K562 (cell line): ENCODE results near the gene RIPK4. TPM values are rescaled to one million over a fixed set of nuclear protein-coding genes. Genes with fewer than 3 reads are reported as not detected.

Experiments
- ATAC-seq: fragments of 200-7000 bp; cut with Tn5 transposase; 3 replicates; pipeline ENCODE4 v1.9.1; 2020; ENCODE audit warnings: moderate library complexity
- BruUV-seq: library from RNA; stranded (reverse); fragments of 400-500 nt; replicated peaks from 2 replicates; lab custom pipeline; 2021; lab: Mats Ljungman, UMichigan
- CTCF ChIA-PET: fragments of 300-600 bp; formaldehyde crosslinking; extraction: SDS; loops from one replicate; lab custom pipeline; 2021; ENCODE audit warnings: low intra/inter-chr PET ratio; lab: Yijun Ruan, JAX
- POLR2A ChIA-PET: fragments of 300-600, 350-650 bp; sonication (Branson Sonifier 250); formaldehyde crosslinking; extraction: SDS; loops from one replicate; lab custom pipeline; 2021; ENCODE audit warnings: antibody characterized with exemption, inconsistent platforms; lab: Yijun Ruan, JAX
- DNase-seq, 4 experiments: peaks; one replicate each; pipeline versions ENCODE4 v3.0.0 to v3.0.0-alpha.2; 2011 to 2018; ENCODE audit warnings: low spot score in 3 of 4, mixed read lengths in 3 of 4; ENCODE audit errors: extremely low read depth in 1 of 4
- FAIRE-seq: peaks from 2 replicates; lab custom pipeline; 2011; peaks lifted over from hg19 to GRCh38; lab: Jason Lieb, UNC
- H2AFZ ChIP-seq: 2 replicates; pipeline ENCODE4 v1.6.0; 2011; ENCODE audit warnings: low read depth, low read length, control low read depth, inconsistent platforms
- H3K27ac ChIP-seq: fragments of 200-600 bp; 3 replicates; pipeline ENCODE4 v1.8.0; 2011; ENCODE audit warnings: low read depth, mild to moderate bottlenecking, control low read depth, inconsistent platforms, low read length, moderate library complexity, mixed read lengths; ENCODE audit errors: extremely low read depth
- H3K27me3 ChIP-seq, 2 experiments: fragments of 300-600 bp in 1 of 2; 2 replicates in 1 of 2; 3 replicates in 1 of 2; pipeline versions ENCODE4 v1.6.0 to v1.8.0; 2011; ENCODE audit warnings: inconsistent platforms in 2 of 2, low read length in 2 of 2, mild to moderate bottlenecking in 1 of 2, mixed read lengths in 1 of 2, moderate library complexity in 1 of 2; ENCODE audit not compliant: control insufficient read depth in 2 of 2, insufficient read depth in 2 of 2
- H3K36me3 ChIP-seq: fragments of 300-600 bp; 3 replicates; pipeline ENCODE4 v1.8.0; 2011; ENCODE audit warnings: mild to moderate bottlenecking, low read length, inconsistent platforms; ENCODE audit not compliant: control insufficient read depth, insufficient read depth
- H3K4me1 ChIP-seq, 2 experiments: fragments of 200-600 bp in 1 of 2; replicated peaks in 1 of 2; 2 replicates in 1 of 2; 3 replicates in 1 of 2; pipeline versions ENCODE4 v1.5.1 to v1.8.0; 2011; ENCODE audit warnings: inconsistent platforms in 2 of 2, low read length in 2 of 2, mild to moderate bottlenecking in 1 of 2, mixed read lengths in 1 of 2, moderate library complexity in 1 of 2; ENCODE audit not compliant: control insufficient read depth in 2 of 2, insufficient read depth in 2 of 2
- H3K4me2 ChIP-seq: 2 replicates; pipeline ENCODE4 v1.6.1; 2011; ENCODE audit warnings: low read length, control low read depth, inconsistent platforms, mixed read lengths; ENCODE audit not compliant: insufficient read depth
- H3K4me3 ChIP-seq: fragments of 200-600 bp; sonication (generic), shearing (Covaris generic); 2 replicates; pipeline ENCODE4 v1.5.1; 2016; ENCODE audit warnings: control low read depth, inconsistent platforms
- H3K79me2 ChIP-seq: fragments of 200-600 bp; 3 replicates; pipeline ENCODE4 v1.8.0; 2011; ENCODE audit warnings: low read length, inconsistent platforms; ENCODE audit not compliant: control insufficient read depth, insufficient read depth
- H3K9ac ChIP-seq, 2 experiments: 2 replicates each; pipeline versions ENCODE4 v1.6.0 to v1.6.1; 2011; ENCODE audit warnings: low read depth in 2 of 2, low read length in 2 of 2, control low read depth in 1 of 2, inconsistent platforms in 1 of 2, mild to moderate bottlenecking in 1 of 2, mixed read lengths in 1 of 2; ENCODE audit not compliant: insufficient read depth in 1 of 2
- H3K9me1 ChIP-seq: one replicate; pipeline ENCODE4 v1.6.0; 2011; ENCODE audit warnings: inconsistent platforms, mild to moderate bottlenecking, low read length, moderate library complexity; ENCODE audit not compliant: control insufficient read depth, insufficient read depth
- H3K9me3 ChIP-seq: replicated peaks from 2 replicates; pipeline ENCODE4 v1.5.1; 2011; ENCODE audit warnings: low read depth, low read length, inconsistent platforms; ENCODE audit not compliant: control insufficient read depth, insufficient read depth
- H4K20me1 ChIP-seq: replicated peaks from 2 replicates; pipeline ENCODE4 v1.6.1; 2011; ENCODE audit warnings: low read length, inconsistent platforms, mixed read lengths; ENCODE audit not compliant: control insufficient read depth, insufficient read depth
- CEBPG ChIP-seq, 3 experiments: fragments of 200-800 bp in 1 of 3; sonication (Bioruptor generic) in 1 of 3; sonication (generic) in 1 of 3; formaldehyde crosslinking in 1 of 3; IDR thresholded peaks in 2 of 3; conservative IDR thresholded peaks in 1 of 3; 2 replicates each; pipeline versions ENCODE4 v1.6.1 to v1.8.0; 2016 to 2022; ENCODE audit warnings: missing compliant biosample characterization in 2 of 3, missing genetic modification characterization in 2 of 3, mild to moderate bottlenecking in 1 of 3, missing genetic modification reagents in 1 of 3
- DMBX1 ChIP-seq: fragments of 250-450 bp; sonication (Bioruptor Pico); IDR thresholded peaks from 2 replicates; pipeline ENCODE4 v1.8.0; 2022; ENCODE audit warnings: inconsistent platforms, mild to moderate bottlenecking, moderate library complexity, borderline replicate concordance
- MED1 ChIP-seq: sonication (generic); formaldehyde crosslinking; IDR thresholded peaks from 2 replicates; pipeline ENCODE4 v1.8.1; 2023; ENCODE audit warnings: missing genetic modification reagents, borderline replicate concordance
- NUFIP1 ChIP-seq: fragments of 450-650 bp; IDR thresholded peaks from 2 replicates; pipeline ENCODE4 v1.6.1; 2018; ENCODE audit not compliant: partially characterized antibody
- SETDB1 ChIP-seq: IDR thresholded peaks from one replicate; pipeline ENCODE4 v1.6.1; 2012; ENCODE audit warnings: low read length, control low read depth, inconsistent platforms
- ZNF395 ChIP-seq: fragments of 200-800 bp; sonication (Bioruptor generic); IDR thresholded peaks from 2 replicates; pipeline ENCODE4 v1.6.1; 2017; ENCODE audit warnings: missing genetic modification characterization, missing compliant biosample characterization
- ZNF583 ChIP-seq: fragments of 250-450 bp; sonication (Bioruptor Pico); IDR thresholded peaks from 2 replicates; pipeline ENCODE4 v1.4.0; 2020
- WGBS: fragments of 100-300 bp; shearing (Covaris generic); methylation state at CpG from one replicate; pipeline ENCODE4 v1.1.6; 2016; ENCODE audit warnings: low coverage, mixed read lengths; ENCODE audit not compliant: insufficient coverage; ENCODE audit errors: missing lambda C conversion rate; 5-methylcytosine and 5-hydroxymethylcytosine counted together
- in situ Hi-C: fragments of 300-500 bp; cut with MboI; formaldehyde crosslinking; loops from 4 replicates; pipeline ENCODE4 v1.15.0; 2018; ENCODE audit warnings: inconsistent platforms, mixed read lengths
- intact Hi-C: fragments of 100-400 bp; cut with micrococcal nuclease; formaldehyde crosslinking; loops from 2 replicates; pipeline ENCODE4 v1.14.2; 2022
- polyA plus RNA-seq, 8 experiments: library from polyadenylated mRNA; depleted of rRNA in 4 of 8; stranded (reverse) in 5 of 8; unstranded in 3 of 8; fragments of >200 nt; fragmentation: Nextera tagmentation in 2 of 8; fragmentation: Illumina TruSeq in 1 of 8; extraction: Ambion mirVana in 2 of 8; extraction: Trizol in 1 of 8; gene quantifications; 2 replicates each; pipeline versions ENCODE4 v1.2.1 to v1.2.3, GENCODE V29; 2011 to 2014; ENCODE audit warnings: inconsistent platforms in 1 of 8, missing spikeins in 1 of 8
- total RNA-seq, 7 experiments: library from RNA; depleted of rRNA in 6 of 7; stranded (reverse); fragments of >200 nt in 6 of 7; fragmentation: Illumina TruSeq in 2 of 7; extraction: Trizol in 2 of 7; gene quantifications; 2 replicates each; pipeline versions ENCODE4 v1.2.1 to v1.2.3, GENCODE V29; 2011 to 2021; ENCODE audit warnings: low replicate concordance in 1 of 7
- TF ChIP-seq, protein P1 (sequence below): fragments of 250-450 bp; sonication (Bioruptor Pico); IDR thresholded peaks from 2 replicates; pipeline ENCODE4 v1.5.0; 2022; ENCODE audit warnings: mild to moderate bottlenecking
- TF ChIP-seq, protein P2 (sequence below): fragments of 450-650 bp; IDR thresholded peaks from 2 replicates; pipeline ENCODE4 v1.7.0; 2016; ENCODE audit warnings: borderline replicate concordance
- TF ChIP-seq, protein P3 (sequence below): fragments of 450-650 bp; IDR thresholded peaks from 2 replicates; pipeline ENCODE4 v1.6.1; 2017; ENCODE audit warnings: mild to moderate bottlenecking, moderate library complexity

The RIPK4 gene
- total and polyA plus RNA-seq, 9 of the 15 experiments (the other 6 are each of a cell fraction or from before 2014, with no cell fraction given) = not detected

- TF ChIP-seq, protein P1, sequence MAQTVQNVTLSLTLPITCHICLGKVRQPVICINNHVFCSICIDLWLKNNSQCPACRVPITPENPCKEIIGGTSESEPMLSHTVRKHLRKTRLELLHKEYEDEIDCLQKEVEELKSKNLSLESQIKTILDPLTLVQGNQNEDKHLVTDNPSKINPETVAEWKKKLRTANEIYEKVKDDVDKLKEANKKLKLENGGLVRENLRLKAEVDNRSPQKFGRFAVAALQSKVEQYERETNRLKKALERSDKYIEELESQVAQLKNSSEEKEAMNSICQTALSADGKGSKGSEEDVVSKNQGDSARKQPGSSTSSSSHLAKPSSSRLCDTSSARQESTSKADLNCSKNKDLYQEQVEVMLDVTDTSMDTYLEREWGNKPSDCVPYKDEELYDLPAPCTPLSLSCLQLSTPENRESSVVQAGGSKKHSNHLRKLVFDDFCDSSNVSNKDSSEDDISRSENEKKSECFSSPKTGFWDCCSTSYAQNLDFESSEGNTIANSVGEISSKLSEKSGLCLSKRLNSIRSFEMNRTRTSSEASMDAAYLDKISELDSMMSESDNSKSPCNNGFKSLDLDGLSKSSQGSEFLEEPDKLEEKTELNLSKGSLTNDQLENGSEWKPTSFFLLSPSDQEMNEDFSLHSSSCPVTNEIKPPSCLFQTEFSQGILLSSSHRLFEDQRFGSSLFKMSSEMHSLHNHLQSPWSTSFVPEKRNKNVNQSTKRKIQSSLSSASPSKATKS (CRISPR knock-in tag) = no peak
Measured at GRCh38 chr21:41711416-41712007, 55.3 kb downstream of the RIPK4 start (continued).

DNA sequence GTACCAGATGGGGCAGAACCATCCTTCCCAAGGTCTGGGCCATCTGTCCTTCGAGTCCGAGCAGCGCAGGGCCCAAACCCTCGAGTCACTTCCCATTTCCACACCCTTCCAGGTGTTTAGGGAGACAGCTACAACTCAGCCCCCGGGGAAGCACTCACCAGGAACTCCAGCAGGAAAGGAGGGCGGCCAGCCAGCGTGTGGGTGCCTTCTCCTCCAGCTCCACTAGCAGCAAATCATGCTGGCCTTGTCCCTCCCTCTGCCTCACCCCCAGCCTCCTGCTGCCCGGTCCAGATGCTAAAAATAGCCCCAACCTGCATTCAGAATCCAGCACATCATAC lies 56.1 kb downstream of the RIPK4 start:
- ATAC-seq (no peak), DNase-seq (no peak), FAIRE-seq (no peak)
- H3K27me3 ChIP-seq = peaks cover 38 to 64% of the 10 kb centered on the region in 2 experiments
- H3K9ac ChIP-seq = no peak overlapping the region
- H3K4me2 ChIP-seq = no peak overlapping the region
- H3K4me1 ChIP-seq = peaks cover 0 to 7% of the 10 kb centered on the region in 2 experiments; a peak in 2 of 5 replicates
- WGBS = 0% methylated on average over 8 of the region's 8 CpGs
- no peak overlapping the region for H3K4me3 ChIP-seq
- no peaks in the 10 kb centered on the region for H3K9me3 ChIP-seq
- no peak overlapping the region for H2AFZ ChIP-seq
- TF ChIP-seq, protein P2, sequence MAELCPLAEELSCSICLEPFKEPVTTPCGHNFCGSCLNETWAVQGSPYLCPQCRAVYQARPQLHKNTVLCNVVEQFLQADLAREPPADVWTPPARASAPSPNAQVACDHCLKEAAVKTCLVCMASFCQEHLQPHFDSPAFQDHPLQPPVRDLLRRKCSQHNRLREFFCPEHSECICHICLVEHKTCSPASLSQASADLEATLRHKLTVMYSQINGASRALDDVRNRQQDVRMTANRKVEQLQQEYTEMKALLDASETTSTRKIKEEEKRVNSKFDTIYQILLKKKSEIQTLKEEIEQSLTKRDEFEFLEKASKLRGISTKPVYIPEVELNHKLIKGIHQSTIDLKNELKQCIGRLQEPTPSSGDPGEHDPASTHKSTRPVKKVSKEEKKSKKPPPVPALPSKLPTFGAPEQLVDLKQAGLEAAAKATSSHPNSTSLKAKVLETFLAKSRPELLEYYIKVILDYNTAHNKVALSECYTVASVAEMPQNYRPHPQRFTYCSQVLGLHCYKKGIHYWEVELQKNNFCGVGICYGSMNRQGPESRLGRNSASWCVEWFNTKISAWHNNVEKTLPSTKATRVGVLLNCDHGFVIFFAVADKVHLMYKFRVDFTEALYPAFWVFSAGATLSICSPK = no peak
- no peak for TF ChIP-seq SETDB1
- TF ChIP-seq ZNF583 (CRISPR knock-in tag) = no peak
- TF ChIP-seq, protein P3, sequence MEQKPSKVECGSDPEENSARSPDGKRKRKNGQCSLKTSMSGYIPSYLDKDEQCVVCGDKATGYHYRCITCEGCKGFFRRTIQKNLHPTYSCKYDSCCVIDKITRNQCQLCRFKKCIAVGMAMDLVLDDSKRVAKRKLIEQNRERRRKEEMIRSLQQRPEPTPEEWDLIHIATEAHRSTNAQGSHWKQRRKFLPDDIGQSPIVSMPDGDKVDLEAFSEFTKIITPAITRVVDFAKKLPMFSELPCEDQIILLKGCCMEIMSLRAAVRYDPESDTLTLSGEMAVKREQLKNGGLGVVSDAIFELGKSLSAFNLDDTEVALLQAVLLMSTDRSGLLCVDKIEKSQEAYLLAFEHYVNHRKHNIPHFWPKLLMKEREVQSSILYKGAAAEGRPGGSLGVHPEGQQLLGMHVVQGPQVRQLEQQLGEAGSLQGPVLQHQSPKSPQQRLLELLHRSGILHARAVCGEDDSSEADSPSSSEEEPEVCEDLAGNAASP = no peak
- no peak for TF ChIP-seq MED1 (CRISPR knock-in tag)
- TF ChIP-seq DMBX1 (CRISPR knock-in tag) = no peak
- no peak for TF ChIP-seq CEBPG (CRISPR knock-in tag; IDR thresholded peaks at IDR 0.05)
- no peak for TF ChIP-seq CEBPG (tag; conservative IDR thresholded peaks at IDR 0.05 in 1 of 2, IDR thresholded peaks at IDR 0.05 in 1 of 2)
- TF ChIP-seq NUFIP1 = no peak
- no peak for TF ChIP-seq ZNF395 (CRISPR knock-in tag)
- H3K9me1 ChIP-seq = no peaks in the 10 kb centered on the region
- ChIA-PET CTCF (no interaction called here), POLR2A (no interaction called here)
- intact Hi-C loops (no loop called here), in situ Hi-C loops (no loop called here)
- no peaks in the 10 kb centered on the region for H3K36me3 ChIP-seq
- H4K20me1 ChIP-seq = peaks cover 10% of the 10 kb centered on the region; the same call in 1 of the 2 replicates
- BruUV-seq = no TSS peak
- H3K27ac ChIP-seq = no peak overlapping the region
- H3K79me2 ChIP-seq = no peaks in the 10 kb centered on the region
